ENCODE measurements around the gene SYVN1. TPM values are rescaled to one million over a fixed set of nuclear protein-coding genes. Genes with fewer than 3 reads are reported as not detected.
"Not testable (repeated sequence)": the region's sequence is repeated elsewhere in the genome, so short reads cannot be mapped to it uniquely, and the experiment has no call there.

The SYVN1 gene
- total RNA-seq, 1 donor from 2014 or later, result 19.8 TPM

GRCh38 chr11:65152122-65152521 is 17.8 kb upstream of the SYVN1 start:
- no peaks in the 10 kb centered on the region for H3K27me3 ChIP-seq (ENCODE audit: control insufficient read depth in 3 of 3, insufficient read depth in 3 of 3, low read length in 3 of 3)
- H3K4me1 ChIP-seq (ENCODE audit: control insufficient read depth in 3 of 3, insufficient read depth in 3 of 3, low read length in 3 of 3), result peaks cover 12 to 19% (median 14%) of the 10 kb centered on the region in 3 donors
- H3K9me3 ChIP-seq (ENCODE audit: control insufficient read depth in 3 of 3, low read length in 3 of 3), result no peaks in the 10 kb centered on the region
- no peaks in the 10 kb centered on the region for H3K36me3 ChIP-seq (ENCODE audit: control insufficient read depth in 3 of 3, insufficient read depth in 3 of 3, low read length in 3 of 3)
- H3K9ac ChIP-seq (ENCODE audit: low read depth in 1 of 3, low read length in 3 of 3), result no peak overlapping the region
- no peak overlapping the region for H3K27ac ChIP-seq (ENCODE audit: low read depth, low read length)
- H3K4me3 ChIP-seq (ENCODE audit: low read length in 3 of 3), result no peak overlapping the region

- Histone ChIP-seq H3K36me3 (ENCODE audit: control insufficient read depth in 3 of 3, insufficient read depth in 3 of 3, low read length in 3 of 3) (no peaks in the 10 kb centered on the region), H3K9ac (ENCODE audit: low read depth in 1 of 3, low read length in 3 of 3) (peak overlapping the region in 2 of 3 donors; percentile 70 to 80), H3K27me3 (ENCODE audit: control insufficient read depth in 3 of 3, insufficient read depth in 3 of 3, low read length in 3 of 3) (no peaks in the 10 kb centered on the region), H3K4me3 (ENCODE audit: low read length in 3 of 3) (no peak overlapping the region), H3K27ac (ENCODE audit: low read depth, low read length) (peak overlapping the region; percentile 85), H3K4me1 (ENCODE audit: control insufficient read depth in 3 of 3, insufficient read depth in 3 of 3, low read length in 3 of 3) (peaks cover 12 to 19% (median 14%) of the 10 kb centered on the region in 3 donors), H3K9me3 (ENCODE audit: control insufficient read depth in 3 of 3, low read length in 3 of 3) (no peaks in the 10 kb centered on the region)
These were observed 17.1 kb upstream of the SYVN1 start for GRCh38 chr11:65151331-65151899.

GRCh38 chr11:65150509-65151299 is 16.4 kb upstream of the SYVN1 start:
- peak overlapping the region; percentile 85 for H3K27ac ChIP-seq (ENCODE audit: low read depth, low read length)
- H3K4me1 ChIP-seq (ENCODE audit: control insufficient read depth in 3 of 3, insufficient read depth in 3 of 3, low read length in 3 of 3), result peaks cover 12 to 19% (median 14%) of the 10 kb centered on the region in 3 donors
- H3K27me3 ChIP-seq (ENCODE audit: control insufficient read depth in 3 of 3, insufficient read depth in 3 of 3, low read length in 3 of 3), result no peaks in the 10 kb centered on the region
- H3K36me3 ChIP-seq (ENCODE audit: control insufficient read depth in 3 of 3, insufficient read depth in 3 of 3, low read length in 3 of 3), result no peaks in the 10 kb centered on the region
- peak overlapping the region; percentile 7 to 47 (median 41) for H3K4me3 ChIP-seq (ENCODE audit: low read length in 3 of 3)
- no peaks in the 10 kb centered on the region for H3K9me3 ChIP-seq (ENCODE audit: control insufficient read depth in 3 of 3, low read length in 3 of 3)
- peak overlapping the region; percentile 62 to 80 (median 70) for H3K9ac ChIP-seq (ENCODE audit: low read depth in 1 of 3, low read length in 3 of 3)

GRCh38 chr11:65150131-65150508 is 15.8 kb upstream of the SYVN1 start:
- peak overlapping the region; percentile 85 for H3K27ac ChIP-seq (ENCODE audit: low read depth, low read length)
- H3K9me3 ChIP-seq (ENCODE audit: control insufficient read depth in 3 of 3, low read length in 3 of 3); H3K4me3 ChIP-seq (ENCODE audit: low read length in 3 of 3); H3K36me3 ChIP-seq (ENCODE audit: control insufficient read depth in 3 of 3, insufficient read depth in 3 of 3, low read length in 3 of 3); H3K27me3 ChIP-seq (ENCODE audit: control insufficient read depth in 3 of 3, insufficient read depth in 3 of 3, low read length in 3 of 3): not testable (repeated sequence)
- peak overlapping the region in 2 of 3 donors; percentile 62 to 70 for H3K9ac ChIP-seq (ENCODE audit: low read depth in 1 of 3, low read length in 3 of 3)
- H3K4me1 ChIP-seq (ENCODE audit: control insufficient read depth in 3 of 3, insufficient read depth in 3 of 3, low read length in 3 of 3), result peaks cover 12 to 19% (median 14%) of the 10 kb centered on the region in 3 donors

- Histone ChIP-seq H3K36me3 (ENCODE audit: control insufficient read depth in 3 of 3, insufficient read depth in 3 of 3, low read length in 3 of 3) (no peaks in the 10 kb centered on the region), H3K4me3 (ENCODE audit: low read length in 3 of 3) (no peak overlapping the region), H3K9me3 (ENCODE audit: control insufficient read depth in 3 of 3, low read length in 3 of 3) (no peaks in the 10 kb centered on the region), H3K27me3 (ENCODE audit: control insufficient read depth in 3 of 3, insufficient read depth in 3 of 3, low read length in 3 of 3) (no peaks in the 10 kb centered on the region), H3K27ac (ENCODE audit: low read depth, low read length) (no peak overlapping the region), H3K9ac (ENCODE audit: low read depth in 1 of 3, low read length in 3 of 3) (no peak overlapping the region), H3K4me1 (ENCODE audit: control insufficient read depth in 3 of 3, insufficient read depth in 3 of 3, low read length in 3 of 3) (peaks cover 12 to 19% (median 14%) of the 10 kb centered on the region in 3 donors)
These were observed 14.3 kb upstream of the SYVN1 start for GRCh38 chr11:65148657-65149056.

DNA sequence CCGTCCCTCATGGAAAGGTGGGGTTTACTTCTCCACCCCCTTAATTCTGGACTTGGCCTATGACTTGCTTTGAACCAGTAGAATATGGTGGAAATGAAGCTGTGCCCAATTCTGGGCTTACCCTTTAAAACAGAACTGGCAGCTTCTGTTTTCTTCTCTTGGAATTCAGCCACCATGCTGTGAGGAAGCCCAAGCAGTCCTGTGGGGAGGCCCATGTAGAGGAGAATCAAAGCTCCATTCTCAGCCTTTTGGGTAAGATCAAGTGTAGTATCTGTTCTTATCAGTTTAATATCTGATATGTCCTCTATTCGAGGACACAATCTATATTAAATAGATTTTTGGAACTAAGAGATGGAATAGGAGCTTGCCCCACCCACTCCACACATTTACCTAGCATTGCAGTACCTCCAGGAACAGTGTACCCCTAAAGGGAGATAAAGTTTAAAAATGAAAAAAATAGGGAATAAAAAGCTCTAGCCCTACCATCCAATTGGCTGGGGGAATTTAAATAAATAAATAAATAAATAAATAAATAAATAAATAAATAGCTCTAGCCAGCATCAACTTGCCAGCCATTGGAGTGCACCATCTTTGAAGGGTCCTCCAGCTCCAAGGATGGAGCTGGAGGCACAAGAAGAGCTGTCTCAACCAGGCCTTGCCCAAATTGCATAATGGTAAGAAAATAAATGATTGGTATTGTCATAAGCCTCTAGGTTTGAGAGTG is 13.2 kb upstream of the SYVN1 start:
- Histone ChIP-seq H3K36me3 (ENCODE audit: control insufficient read depth in 3 of 3, insufficient read depth in 3 of 3, low read length in 3 of 3) (no peaks in the 10 kb centered on the region), H3K9ac (ENCODE audit: low read depth in 1 of 3, low read length in 3 of 3) (no peak overlapping the region), H3K27ac (ENCODE audit: low read depth, low read length) (no peak overlapping the region), H3K4me1 (ENCODE audit: control insufficient read depth in 3 of 3, insufficient read depth in 3 of 3, low read length in 3 of 3) (peaks cover 12 to 19% (median 14%) of the 10 kb centered on the region in 3 donors), H3K9me3 (ENCODE audit: control insufficient read depth in 3 of 3, low read length in 3 of 3) (no peaks in the 10 kb centered on the region), H3K4me3 (ENCODE audit: low read length in 3 of 3) (no peak overlapping the region), H3K27me3 (ENCODE audit: control insufficient read depth in 3 of 3, insufficient read depth in 3 of 3, low read length in 3 of 3) (no peaks in the 10 kb centered on the region)

GRCh38 chr11:65141896-65142494 is 7.7 kb upstream of the SYVN1 start:
- H3K4me3 ChIP-seq (ENCODE audit: low read length in 3 of 3), result no peak overlapping the region
- H3K9ac ChIP-seq (ENCODE audit: low read depth in 1 of 3, low read length in 3 of 3), result no peak overlapping the region
- H3K27me3 ChIP-seq (ENCODE audit: control insufficient read depth in 3 of 3, insufficient read depth in 3 of 3, low read length in 3 of 3), result no peaks in the 10 kb centered on the region
- H3K36me3 ChIP-seq (ENCODE audit: control insufficient read depth in 3 of 3, insufficient read depth in 3 of 3, low read length in 3 of 3), result peaks cover 0 to 2% (median 0%) of the 10 kb centered on the region in 3 donors
- H3K27ac ChIP-seq (ENCODE audit: low read depth, low read length), result no peak overlapping the region
- H3K9me3 ChIP-seq (ENCODE audit: control insufficient read depth in 3 of 3, low read length in 3 of 3), result no peaks in the 10 kb centered on the region
- H3K4me1 ChIP-seq (ENCODE audit: control insufficient read depth in 3 of 3, insufficient read depth in 3 of 3, low read length in 3 of 3), result peaks cover 0 to 6% (median 0%) of the 10 kb centered on the region in 3 donors

GRCh38 chr11:65136515-65137096 is 2.3 kb upstream of the SYVN1 start:
- H3K4me1 ChIP-seq (ENCODE audit: control insufficient read depth in 3 of 3, insufficient read depth in 3 of 3, low read length in 3 of 3), result peaks cover 32 to 42% (median 32%) of the 10 kb centered on the region in 3 donors
- no peaks in the 10 kb centered on the region for H3K27me3 ChIP-seq (ENCODE audit: control insufficient read depth in 3 of 3, insufficient read depth in 3 of 3, low read length in 3 of 3)
- no peaks in the 10 kb centered on the region for H3K9me3 ChIP-seq (ENCODE audit: control insufficient read depth in 3 of 3, low read length in 3 of 3)
- H3K4me3 ChIP-seq (ENCODE audit: low read length in 3 of 3), result no peak overlapping the region
- H3K27ac ChIP-seq (ENCODE audit: low read depth, low read length), result no peak overlapping the region
- H3K9ac ChIP-seq (ENCODE audit: low read depth in 1 of 3, low read length in 3 of 3), result no peak overlapping the region
- peaks cover 15 to 18% (median 16%) of the 10 kb centered on the region in 3 donors for H3K36me3 ChIP-seq (ENCODE audit: control insufficient read depth in 3 of 3, insufficient read depth in 3 of 3, low read length in 3 of 3)

DNA sequence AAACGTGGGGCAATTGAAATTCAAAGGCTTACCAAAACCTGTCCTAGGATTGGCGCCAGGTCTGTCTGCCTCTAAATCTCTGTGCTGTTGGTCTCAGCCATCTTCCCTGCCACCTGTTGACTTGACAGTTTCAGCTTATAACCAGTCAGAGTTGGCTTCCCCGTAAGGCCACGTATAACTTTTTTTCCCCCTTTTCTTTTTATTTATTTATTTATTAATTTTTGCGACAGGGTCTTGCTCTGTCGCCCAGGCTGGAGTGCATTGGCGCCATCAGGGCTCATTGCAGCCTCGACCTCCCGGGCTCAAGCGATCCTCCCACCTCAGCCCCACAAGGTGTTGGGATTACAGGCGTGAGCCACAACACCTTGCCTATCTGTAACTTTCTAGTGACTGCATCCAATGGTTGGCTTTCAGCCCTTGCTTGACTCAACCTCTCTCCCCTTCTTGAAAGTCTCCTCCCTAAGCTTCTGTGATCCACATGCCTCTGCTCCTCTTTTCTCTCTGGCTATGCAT is 1.4 kb upstream of the SYVN1 start:
- Histone ChIP-seq H3K9me3 (ENCODE audit: control insufficient read depth in 3 of 3, low read length in 3 of 3) (no peaks in the 10 kb centered on the region), H3K4me1 (ENCODE audit: control insufficient read depth in 3 of 3, insufficient read depth in 3 of 3, low read length in 3 of 3) (peaks cover 35 to 51% (median 35%) of the 10 kb centered on the region in 3 donors), H3K9ac (ENCODE audit: low read depth in 1 of 3, low read length in 3 of 3) (peak overlapping the region; percentile 99 to 100 (median 99))

More for the DNA sequence above, 1.4 kb upstream of the SYVN1 start:
- peaks cover 24 to 27% (median 25%) of the 10 kb centered on the region in 3 donors for H3K36me3 ChIP-seq (ENCODE audit: control insufficient read depth in 3 of 3, insufficient read depth in 3 of 3, low read length in 3 of 3)
- no peaks in the 10 kb centered on the region for H3K27me3 ChIP-seq (ENCODE audit: control insufficient read depth in 3 of 3, insufficient read depth in 3 of 3, low read length in 3 of 3)
- peak overlapping the region; percentile 93 to 98 (median 94) for H3K4me3 ChIP-seq (ENCODE audit: low read length in 3 of 3)
- peak overlapping the region; percentile 100 for H3K27ac ChIP-seq (ENCODE audit: low read depth, low read length)

Measured in skeletal muscle tissue (tissue), 4 donors.